Measurements from ENCODE around the gene SLC1A4.
A peak's percentile ranks its signal among the peaks of the same experiment; 100 is the strongest.
"Not testable (repeated sequence)": the region's sequence is repeated elsewhere in the genome, so short reads cannot be mapped to it uniquely, and the experiment has no call there.

SLC1A4 gene

GRCh38 chr2:64966839-64967238 is 22.4 kb upstream of the SLC1A4 start:
- Histone ChIP-seq H3K27me3 (ENCODE audit: insufficient read depth, poor library complexity, severe bottlenecking) (no peaks in the 10 kb centered on the region), H3K27ac (replicated peaks) (no peak overlapping the region), H3K4me3 (replicated peaks; ENCODE audit: insufficient read depth, low read length) (no peak overlapping the region)
- no peak for TF ChIP-seq CTCF (IDR thresholded peaks at IDR 0.05; ENCODE audit: insufficient read depth, low read length)
- TF ChIP-seq REST (IDR thresholded peaks at IDR 0.05; ENCODE audit: insufficient replicate concordance, low read depth): no peak
- no peak for TF ChIP-seq POLR2AphosphoS5 (IDR thresholded peaks at IDR 0.05; ENCODE audit: low read depth)
- TF ChIP-seq SPI1 (IDR thresholded peaks at IDR 0.05; ENCODE audit: borderline replicate concordance, low read depth): no peak
- no peak for TF ChIP-seq GABPA (IDR thresholded peaks at IDR 0.05; ENCODE audit: low read depth)
- no peak for DNase-seq (ENCODE audit: low read depth in 1 of 2, low spot score in 1 of 2)

GRCh38 chr2:64967601-64968000 is 21.6 kb upstream of the SLC1A4 start:
- DNase-seq (ENCODE audit: low read depth in 1 of 2, low spot score in 1 of 2): no peak
- Histone ChIP-seq H3K27ac (replicated peaks) (no peak overlapping the region), H3K4me3 (replicated peaks; ENCODE audit: insufficient read depth, low read length) (no peak overlapping the region), H3K27me3 (ENCODE audit: insufficient read depth, poor library complexity, severe bottlenecking) (no peaks in the 10 kb centered on the region)
- peak; percentile 17; the same call in 1 of the 2 replicates for TF ChIP-seq SPI1 (IDR thresholded peaks at IDR 0.05; ENCODE audit: borderline replicate concordance, low read depth)
- no peak for TF ChIP-seq POLR2AphosphoS5 (IDR thresholded peaks at IDR 0.05; ENCODE audit: low read depth)

GRCh38 chr2:64969086-64969485 is 20.1 kb upstream of the SLC1A4 start:
- H3K4me3 ChIP-seq (replicated peaks; ENCODE audit: insufficient read depth, low read length); H3K27ac ChIP-seq (replicated peaks); DNase-seq (ENCODE audit: low read depth in 1 of 2, low spot score in 1 of 2); H3K27me3 ChIP-seq (ENCODE audit: insufficient read depth, poor library complexity, severe bottlenecking): not testable (repeated sequence)

DNA sequence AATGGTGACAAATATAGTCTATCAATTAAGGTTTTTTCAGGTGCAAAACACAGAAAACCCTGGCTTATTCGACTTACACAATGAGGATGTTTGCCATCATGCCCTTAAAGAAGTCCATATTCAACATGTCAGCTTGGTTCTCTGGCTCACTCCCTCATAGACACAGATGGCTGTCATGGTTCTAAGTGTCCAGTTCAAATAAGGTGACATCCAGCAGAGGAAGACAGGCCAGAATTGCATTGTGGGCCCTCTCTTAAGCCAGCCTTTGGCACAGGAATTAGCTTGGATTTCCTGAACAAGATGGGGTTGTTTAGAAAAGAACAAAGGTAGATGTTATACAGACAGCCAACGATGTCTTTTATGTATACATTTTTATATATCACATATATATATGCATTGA is 18.7 kb upstream of the SLC1A4 start:
- Histone ChIP-seq H3K4me3 (replicated peaks; ENCODE audit: insufficient read depth, low read length) (no peak overlapping the region), H3K27ac (replicated peaks) (no peak overlapping the region), H3K27me3 (ENCODE audit: insufficient read depth, poor library complexity, severe bottlenecking) (no peaks in the 10 kb centered on the region)
- DNase-seq (ENCODE audit: low read depth in 1 of 2, low spot score in 1 of 2): no peak
- TF ChIP-seq CTCF (IDR thresholded peaks at IDR 0.05; ENCODE audit: insufficient read depth, low read length) (no peak), REST (IDR thresholded peaks at IDR 0.05; ENCODE audit: insufficient replicate concordance, low read depth) (no peak), POLR2AphosphoS5 (IDR thresholded peaks at IDR 0.05; ENCODE audit: low read depth) (no peak), GABPA (IDR thresholded peaks at IDR 0.05; ENCODE audit: low read depth) (no peak), SPI1 (IDR thresholded peaks at IDR 0.05; ENCODE audit: borderline replicate concordance, low read depth) (no peak)

DNA sequence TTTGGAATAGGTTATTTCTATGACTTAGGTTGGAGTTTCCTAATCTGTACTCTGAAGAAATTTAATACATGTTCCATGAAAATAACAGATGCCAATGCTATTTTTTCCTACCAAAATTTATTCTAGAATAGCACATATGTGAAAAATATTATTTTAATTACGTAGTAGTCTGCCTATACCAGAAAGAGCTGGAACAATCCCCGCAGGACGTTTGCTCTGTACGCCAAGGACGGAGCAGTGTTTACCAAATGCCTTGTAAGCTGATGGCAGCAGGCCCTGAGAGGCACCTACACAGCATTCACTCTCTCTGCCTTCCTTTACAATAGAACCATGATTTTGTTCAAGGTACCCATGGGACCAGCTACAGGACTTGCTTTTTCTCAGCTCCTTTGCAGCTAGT is 16.8 kb upstream of the SLC1A4 start:
- no peak overlapping the region for H3K27ac ChIP-seq (replicated peaks)
- no peak for DNase-seq (ENCODE audit: low read depth in 1 of 2, low spot score in 1 of 2)
- H3K27me3 ChIP-seq (ENCODE audit: insufficient read depth, poor library complexity, severe bottlenecking): no peaks in the 10 kb centered on the region
- no peak overlapping the region for H3K4me3 ChIP-seq (replicated peaks; ENCODE audit: insufficient read depth, low read length)
- no peak for TF ChIP-seq POLR2AphosphoS5 (IDR thresholded peaks at IDR 0.05; ENCODE audit: low read depth)
- TF ChIP-seq SPI1 (IDR thresholded peaks at IDR 0.05; ENCODE audit: borderline replicate concordance, low read depth): no peak
- TF ChIP-seq REST (IDR thresholded peaks at IDR 0.05; ENCODE audit: insufficient replicate concordance, low read depth): no peak
- no peak for TF ChIP-seq CTCF (IDR thresholded peaks at IDR 0.05; ENCODE audit: insufficient read depth, low read length)
- TF ChIP-seq GABPA (IDR thresholded peaks at IDR 0.05; ENCODE audit: low read depth): no peak
